HUES6 (cell line): ENCODE data around the gene PER2.

ENCODE experiments used
- H3K27ac ChIP-seq: 2 replicates; pipeline ENCODE4 v1.7.0; 2013; ENCODE audit warnings: low read depth, mild to moderate bottlenecking, low read length, inconsistent platforms
- H3K27me3 ChIP-seq: 2 replicates; pipeline ENCODE4 v1.6.1; 2013; ENCODE audit warnings: low read length; ENCODE audit not compliant: control insufficient read depth, insufficient read depth
- H3K36me3 ChIP-seq: 2 replicates; pipeline ENCODE4 v1.6.1; 2013; ENCODE audit warnings: low read length; ENCODE audit not compliant: control insufficient read depth, insufficient read depth
- H3K4me1 ChIP-seq: 2 replicates; pipeline ENCODE4 v1.6.1; 2013; ENCODE audit warnings: low read length; ENCODE audit not compliant: control insufficient read depth, insufficient read depth
- H3K4me3 ChIP-seq: 2 replicates; pipeline ENCODE4 v1.5.1; 2013; ENCODE audit warnings: low read depth, low read length
- H3K9ac ChIP-seq: one replicate; pipeline ENCODE4 v1.6.1; 2013; ENCODE audit warnings: mild to moderate bottlenecking, low read length
- H3K9me3 ChIP-seq: 2 replicates; pipeline ENCODE4 v1.6.1; 2013; ENCODE audit warnings: low read depth, low read length; ENCODE audit not compliant: control insufficient read depth, insufficient read depth

PER2 gene

GRCh38 chr2:238306672-238306998 lies 18.2 kb upstream of the PER2 start:
- Histone ChIP-seq H3K9me3 (no peaks in the 10 kb centered on the region), H3K27me3 (no peaks in the 10 kb centered on the region), H3K27ac (no peak overlapping the region), H3K4me3 (no peak overlapping the region), H3K36me3 (no peaks in the 10 kb centered on the region), H3K4me1 (0 out of 2 replicates have a peak, but pooled peaks cover 7% of the 10 kb centered on the region), H3K9ac (no peak overlapping the region)

GRCh38 chr2:238305965-238306671 lies 17.7 kb upstream of the PER2 start:
- Histone ChIP-seq H3K27me3 (no peaks in the 10 kb centered on the region), H3K36me3 (no peaks in the 10 kb centered on the region), H3K4me1 (0 out of 2 replicates have a peak, but pooled peaks cover 7% of the 10 kb centered on the region), H3K9ac (no peak overlapping the region), H3K27ac (no peak overlapping the region), H3K4me3 (no peak overlapping the region), H3K9me3 (no peaks in the 10 kb centered on the region)

- Histone ChIP-seq H3K4me3 (no peak overlapping the region), H3K9me3 (no peaks in the 10 kb centered on the region), H3K27ac (no peak overlapping the region), H3K4me1 (0 out of 2 replicates have a peak, but pooled peaks cover 7% of the 10 kb centered on the region), H3K27me3 (no peaks in the 10 kb centered on the region), H3K36me3 (no peaks in the 10 kb centered on the region), H3K9ac (no peak overlapping the region)
Observed at GRCh38 chr2:238305092-238305862, 16.9 kb upstream of the PER2 start.

GRCh38 chr2:238304116-238304515 lies 15.7 kb upstream of the PER2 start:
- Histone ChIP-seq H3K27ac (no peak overlapping the region), H3K9me3 (no peaks in the 10 kb centered on the region), H3K36me3 (no peaks in the 10 kb centered on the region), H3K27me3 (no peaks in the 10 kb centered on the region), H3K4me1 (0 out of 2 replicates have a peak, but pooled peaks cover 7% of the 10 kb centered on the region), H3K9ac (no peak overlapping the region), H3K4me3 (no peak overlapping the region)

- H3K9me3 ChIP-seq: no peaks in the 10 kb centered on the region
- no peaks in the 10 kb centered on the region for H3K27me3 ChIP-seq
- no peaks in the 10 kb centered on the region for H3K36me3 ChIP-seq
- H3K27ac ChIP-seq: no peak overlapping the region
- 0 out of 2 replicates have a peak, but pooled peaks cover 7% of the 10 kb centered on the region for H3K4me1 ChIP-seq
- H3K4me3 ChIP-seq: no peak overlapping the region
- H3K9ac ChIP-seq: no peak overlapping the region
Observed at GRCh38 chr2:238302751-238303150, 14.3 kb upstream of the PER2 start.

- Histone ChIP-seq H3K27me3 (no peaks in the 10 kb centered on the region; the same call in 1 of the 2 replicates), H3K4me1 (peaks cover 7% of the 10 kb centered on the region; the same call in 1 of the 2 replicates), H3K4me3 (no peak overlapping the region), H3K36me3 (no peaks in the 10 kb centered on the region), H3K9me3 (no peaks in the 10 kb centered on the region), H3K27ac (no peak overlapping the region), H3K9ac (no peak overlapping the region)
Observed at GRCh38 chr2:238302087-238302486, 13.7 kb upstream of the PER2 start.

GRCh38 chr2:238299803-238300202 lies 11.4 kb upstream of the PER2 start:
- Histone ChIP-seq H3K9ac (no peak overlapping the region), H3K9me3 (no peaks in the 10 kb centered on the region), H3K27me3 (peaks cover 8% of the 10 kb centered on the region; the same call in 1 of the 2 replicates), H3K27ac (no peak overlapping the region), H3K4me1 (peaks cover 7% of the 10 kb centered on the region; the same call in 1 of the 2 replicates), H3K4me3 (no peak overlapping the region), H3K36me3 (no peaks in the 10 kb centered on the region)

GRCh38 chr2:238296638-238297457 lies 8.4 kb upstream of the PER2 start:
- no peak overlapping the region for H3K9ac ChIP-seq
- H3K27me3 ChIP-seq: peaks cover 13% of the 10 kb centered on the region; the same call in 1 of the 2 replicates
- H3K27ac ChIP-seq: no peak overlapping the region
- H3K9me3 ChIP-seq: no peaks in the 10 kb centered on the region
- no peak overlapping the region for H3K4me3 ChIP-seq
- no peaks in the 10 kb centered on the region; the same call in 1 of the 2 replicates for H3K4me1 ChIP-seq
- H3K36me3 ChIP-seq: no peaks in the 10 kb centered on the region

GRCh38 chr2:238295144-238296112 lies 7.0 kb upstream of the PER2 start:
- Histone ChIP-seq H3K27ac (no peak overlapping the region), H3K4me1 (peaks cover 5% of the 10 kb centered on the region), H3K9me3 (no peaks in the 10 kb centered on the region), H3K4me3 (no peak overlapping the region), H3K27me3 (peaks cover 13% of the 10 kb centered on the region; the same call in 1 of the 2 replicates), H3K36me3 (no peaks in the 10 kb centered on the region), H3K9ac (no peak overlapping the region)
